Activated naive CD4-positive, alpha-beta T cell treated with anti-CD3 and anti-CD28 coated beads, Interleukin-2, amount 10 ng/mL, durations not matched to agents 7 days and 5 days (primary cell): ENCODE measurements around the gene JPT2.

ENCODE experiments used
- CTCF ChIA-PET: fragments of 350-600 bp; sonication (Branson Sonifier 250); formaldehyde crosslinking; loops from one replicate; lab custom pipeline; 2021; ENCODE audit warnings: antibody characterized with exemption; lab: Charles Lee
- DNase-seq: peaks from one replicate; pipeline ENCODE4 v3.0.0-alpha.2; 2020
- H3K27ac Mint-ChIP-seq: one replicate; pipeline ENCODE4 v1.8.0; 2021; ENCODE audit warnings: mild to moderate bottlenecking, moderate library complexity, mixed read lengths
- H3K27me3 Mint-ChIP-seq: one replicate; pipeline ENCODE4 v1.8.0; 2021; ENCODE audit warnings: mild to moderate bottlenecking, mixed read lengths
- H3K36me3 Mint-ChIP-seq: one replicate; pipeline ENCODE4 v1.8.0; 2021; ENCODE audit warnings: mixed read lengths
- H3K4me1 Mint-ChIP-seq: one replicate; pipeline ENCODE4 v1.8.0; 2021; ENCODE audit warnings: mixed read lengths
- H3K4me3 Mint-ChIP-seq: one replicate; pipeline ENCODE4 v1.8.0; 2021; ENCODE audit warnings: mild to moderate bottlenecking, moderate library complexity, mixed read lengths
- H3K9me3 Mint-ChIP-seq: one replicate; pipeline ENCODE4 v1.8.0; 2021; ENCODE audit warnings: mixed read lengths

Gene JPT2

GRCh38 chr16:1674306-1674705, 3.8 kb upstream of the JPT2 start:
- Mint-ChIP-seq H3K4me3 (no peak overlapping the region), H3K27ac (no peak overlapping the region), H3K27me3 (no peaks in the 10 kb centered on the region), H3K9me3 (no peaks in the 10 kb centered on the region), H3K36me3 (peaks cover 53% of the 10 kb centered on the region), H3K4me1 (peaks cover 17% of the 10 kb centered on the region)
- no peak for DNase-seq
- CTCF ChIA-PET = no interaction called here

- CTCF ChIA-PET = interaction anchor here (0.7 to 1.1 kb wide), 2 partner anchors 15 to 30 kb away, joined by 3 to 4 read pairs; no protein-coding TSS in a partner anchor
Observed at GRCh38 chr16:1674751-1675664, 3.1 kb upstream of the JPT2 start.

GRCh38 chr16:1676661-1677060, 1.4 kb upstream of the JPT2 start:
- CTCF ChIA-PET = interaction anchor here (1.1 to 1.5 kb wide), 2 partner anchors 11 to 29 kb away, joined by 4 read pairs; no protein-coding TSS in a partner anchor
- H3K9me3 Mint-ChIP-seq = no peaks in the 10 kb centered on the region
- no peak overlapping the region for H3K27ac Mint-ChIP-seq
- no peaks in the 10 kb centered on the region for H3K27me3 Mint-ChIP-seq
- DNase-seq = no peak
- H3K4me1 Mint-ChIP-seq = peaks cover 39% of the 10 kb centered on the region
- H3K4me3 Mint-ChIP-seq = no peak overlapping the region
- peaks cover 43% of the 10 kb centered on the region for H3K36me3 Mint-ChIP-seq

More at GRCh38 chr16:1674751-1675664, 3.1 kb upstream of the JPT2 start:
- Mint-ChIP-seq H3K36me3 (peaks cover 47% of the 10 kb centered on the region), H3K27ac (no peak overlapping the region), H3K27me3 (no peaks in the 10 kb centered on the region), H3K4me3 (no peak overlapping the region), H3K9me3 (no peaks in the 10 kb centered on the region), H3K4me1 (peaks cover 24% of the 10 kb centered on the region)
- DNase-seq = no peak

GRCh38 chr16:1677339-1677738, 740 bp upstream of the JPT2 start:
- Mint-ChIP-seq H3K27ac (no peak overlapping the region), H3K27me3 (no peaks in the 10 kb centered on the region), H3K4me1 (peaks cover 43% of the 10 kb centered on the region), H3K36me3 (peaks cover 36% of the 10 kb centered on the region), H3K4me3 (no peak overlapping the region), H3K9me3 (no peaks in the 10 kb centered on the region)
- CTCF ChIA-PET = interaction anchor here (1.5 kb wide), 2 partner anchors 11 to 29 kb away, joined by 4 to 5 read pairs; partner anchors contain the start of gene MAPK8IP3
- DNase-seq = peak; percentile 29

GRCh38 chr16:1678500-1679098, 520 bp downstream of the JPT2 start:
- H3K36me3 Mint-ChIP-seq = peaks cover 29% of the 10 kb centered on the region
- H3K27me3 Mint-ChIP-seq = no peaks in the 10 kb centered on the region
- peak overlapping the region; percentile 93 for H3K4me3 Mint-ChIP-seq
- CTCF ChIA-PET = interaction anchor here (0.6 to 1.5 kb wide), 3 partner anchors 27 to 287 kb away, joined by 3 to 5 read pairs (median 3); partner anchors contain the start of gene MAPK8IP3
- H3K9me3 Mint-ChIP-seq = no peaks in the 10 kb centered on the region
- peak; percentile 66 for DNase-seq
- peak overlapping the region; percentile 84 for H3K27ac Mint-ChIP-seq
- peaks cover 43% of the 10 kb centered on the region for H3K4me1 Mint-ChIP-seq

GRCh38 chr16:1680361-1680760, 2.3 kb downstream of the JPT2 start:
- Mint-ChIP-seq H3K27ac (no peak overlapping the region), H3K4me1 (peaks cover 43% of the 10 kb centered on the region), H3K9me3 (no peaks in the 10 kb centered on the region), H3K27me3 (no peaks in the 10 kb centered on the region), H3K36me3 (peaks cover 20% of the 10 kb centered on the region), H3K4me3 (peak overlapping the region; percentile 9)
- no peak for DNase-seq
- CTCF ChIA-PET = no interaction called here

- Mint-ChIP-seq H3K27ac (no peak overlapping the region), H3K4me3 (peak overlapping the region; percentile 26)
- CTCF ChIA-PET = no interaction called here
Observed at GRCh38 chr16:1681032-1681431, 3.0 kb downstream of the JPT2 start.

GRCh38 chr16:1687427-1688316, 9.6 kb downstream of the JPT2 start:
- Mint-ChIP-seq H3K4me1 (no peaks in the 10 kb centered on the region), H3K36me3 (peaks cover 47% of the 10 kb centered on the region), H3K4me3 (no peak overlapping the region), H3K27me3 (no peaks in the 10 kb centered on the region), H3K9me3 (no peaks in the 10 kb centered on the region), H3K27ac (peak overlapping the region; percentile 4)
- no peak for DNase-seq
- CTCF ChIA-PET = no interaction called here

More at GRCh38 chr16:1681032-1681431, 3.0 kb downstream of the JPT2 start:
- Mint-ChIP-seq H3K4me1 (peaks cover 43% of the 10 kb centered on the region), H3K9me3 (no peaks in the 10 kb centered on the region), H3K36me3 (peaks cover 22% of the 10 kb centered on the region), H3K27me3 (no peaks in the 10 kb centered on the region)
- no peak for DNase-seq

GRCh38 chr16:1688807-1689560, 10.9 kb downstream of the JPT2 start:
- no peaks in the 10 kb centered on the region for H3K4me1 Mint-ChIP-seq
- DNase-seq = no peak
- H3K27me3 Mint-ChIP-seq = no peaks in the 10 kb centered on the region
- no peaks in the 10 kb centered on the region for H3K9me3 Mint-ChIP-seq
- CTCF ChIA-PET = no interaction called here
- no peak overlapping the region for H3K27ac Mint-ChIP-seq
- no peak overlapping the region for H3K4me3 Mint-ChIP-seq
- peaks cover 47% of the 10 kb centered on the region for H3K36me3 Mint-ChIP-seq

GRCh38 chr16:1689853-1690252, 11.8 kb downstream of the JPT2 start:
- no peak overlapping the region for H3K27ac Mint-ChIP-seq
- H3K4me3 Mint-ChIP-seq = no peak overlapping the region
- H3K27me3 Mint-ChIP-seq = no peaks in the 10 kb centered on the region
- CTCF ChIA-PET = interaction anchor here (1.1 to 1.5 kb wide), 2 partner anchors 14 to 16 kb away, joined by 3 read pairs; partner anchors contain the start of gene MAPK8IP3
- H3K36me3 Mint-ChIP-seq = peaks cover 51% of the 10 kb centered on the region
- no peaks in the 10 kb centered on the region for H3K9me3 Mint-ChIP-seq
- DNase-seq = no peak
- H3K4me1 Mint-ChIP-seq = no peaks in the 10 kb centered on the region

GRCh38 chr16:1690810-1691209, 12.7 kb downstream of the JPT2 start:
- Mint-ChIP-seq H3K36me3 (peaks cover 47% of the 10 kb centered on the region), H3K4me3 (no peak overlapping the region), H3K4me1 (no peaks in the 10 kb centered on the region), H3K27ac (no peak overlapping the region), H3K9me3 (no peaks in the 10 kb centered on the region), H3K27me3 (no peaks in the 10 kb centered on the region)
- DNase-seq = no peak
- CTCF ChIA-PET = interaction anchor here (1.1 to 1.5 kb wide), 2 partner anchors 15 kb away, joined by 3 read pairs; partner anchors contain the start of gene MAPK8IP3

- no peak for DNase-seq
- Mint-ChIP-seq H3K9me3 (no peaks in the 10 kb centered on the region), H3K4me1 (no peaks in the 10 kb centered on the region), H3K4me3 (no peak overlapping the region), H3K27me3 (no peaks in the 10 kb centered on the region), H3K27ac (no peak overlapping the region), H3K36me3 (peaks cover 47% of the 10 kb centered on the region)
- CTCF ChIA-PET = interaction anchor here (1.5 kb wide), 1 partner anchor 16 kb away, joined by 3 read pairs; no protein-coding TSS in a partner anchor
Observed at GRCh38 chr16:1691276-1691675, 13.2 kb downstream of the JPT2 start.

GRCh38 chr16:1691956-1692355, 13.9 kb downstream of the JPT2 start:
- Mint-ChIP-seq H3K4me3 (no peak overlapping the region), H3K9me3 (no peaks in the 10 kb centered on the region), H3K4me1 (no peaks in the 10 kb centered on the region), H3K27ac (no peak overlapping the region), H3K36me3 (peaks cover 50% of the 10 kb centered on the region), H3K27me3 (no peaks in the 10 kb centered on the region)
- CTCF ChIA-PET = interaction anchor here (0.7 kb wide), 1 partner anchor 9 kb away, joined by 3 read pairs; no protein-coding TSS in a partner anchor
- no peak for DNase-seq
